HL-60/S4 (cell line): ENCODE measurements around the gene FANCB.

Experiments used
- in situ Hi-C: fragments of 300-500 bp; cut with MboI; formaldehyde crosslinking; loops from 2 replicates; pipeline ENCODE4 v1.14.3; 2022; ENCODE audit warnings: low sequenced_read_pairs

Gene FANCB

DNA sequence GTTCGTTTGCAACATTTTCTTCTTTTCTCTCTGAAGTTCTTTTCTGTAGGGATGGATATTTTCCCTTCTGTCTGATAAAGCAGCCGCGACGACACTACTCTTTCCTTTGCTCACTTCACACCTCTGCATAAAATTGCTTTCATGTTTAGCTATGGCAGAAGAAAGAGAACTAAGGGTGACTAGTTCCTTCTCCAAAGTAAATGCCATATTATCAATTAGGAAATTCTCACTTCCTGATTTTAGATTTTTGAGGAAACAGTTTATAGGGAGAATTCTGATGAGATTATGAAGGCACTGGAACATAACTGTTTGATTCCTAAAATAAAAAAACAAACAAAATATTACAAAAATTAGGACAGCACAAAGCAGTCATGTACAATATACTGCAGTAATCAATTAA is 29.2 kb downstream of the FANCB start:
- in situ Hi-C loops, result no loop called here

- in situ Hi-C loops, result no loop called here
Observed at GRCh38 chrX:14837155-14837554, 35.7 kb downstream of the FANCB start.

DNA sequence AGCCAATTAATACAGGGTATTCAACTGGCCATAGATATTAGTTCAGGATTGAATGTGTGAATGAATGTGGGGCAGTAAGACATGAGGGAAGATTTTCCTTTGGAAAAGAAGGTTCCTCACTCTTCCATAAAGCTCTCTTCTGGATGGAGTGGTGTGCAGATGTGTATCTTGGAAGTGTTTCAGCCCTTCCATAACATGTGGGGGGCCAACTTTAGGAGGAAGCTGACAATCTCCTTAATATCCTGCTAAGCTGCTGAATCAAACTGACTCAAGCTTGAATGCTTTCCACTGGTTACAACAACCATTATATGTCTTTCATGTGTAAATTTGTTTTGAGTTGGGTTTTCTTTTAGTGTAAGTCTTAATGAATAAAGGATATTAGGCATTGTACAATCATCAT is 40.3 kb downstream of the FANCB start:
- in situ Hi-C loops, result no loop called here

- in situ Hi-C loops, result no loop called here
Observed at GRCh38 chrX:14832151-14832550, 40.7 kb downstream of the FANCB start.

GRCh38 chrX:14829643-14830042 is 43.2 kb downstream of the FANCB start:
- in situ Hi-C loops, result no loop called here

GRCh38 chrX:14826319-14826718 is 46.5 kb downstream of the FANCB start:
- in situ Hi-C loops, result no loop called here

- in situ Hi-C loops, result no loop called here
Observed at GRCh38 chrX:14825851-14826250, 47.0 kb downstream of the FANCB start.

GRCh38 chrX:14819769-14820168 is 53.1 kb downstream of the FANCB start:
- in situ Hi-C loops, result no loop called here

GRCh38 chrX:14817571-14817970 is 55.3 kb downstream of the FANCB start:
- in situ Hi-C loops, result no loop called here

DNA sequence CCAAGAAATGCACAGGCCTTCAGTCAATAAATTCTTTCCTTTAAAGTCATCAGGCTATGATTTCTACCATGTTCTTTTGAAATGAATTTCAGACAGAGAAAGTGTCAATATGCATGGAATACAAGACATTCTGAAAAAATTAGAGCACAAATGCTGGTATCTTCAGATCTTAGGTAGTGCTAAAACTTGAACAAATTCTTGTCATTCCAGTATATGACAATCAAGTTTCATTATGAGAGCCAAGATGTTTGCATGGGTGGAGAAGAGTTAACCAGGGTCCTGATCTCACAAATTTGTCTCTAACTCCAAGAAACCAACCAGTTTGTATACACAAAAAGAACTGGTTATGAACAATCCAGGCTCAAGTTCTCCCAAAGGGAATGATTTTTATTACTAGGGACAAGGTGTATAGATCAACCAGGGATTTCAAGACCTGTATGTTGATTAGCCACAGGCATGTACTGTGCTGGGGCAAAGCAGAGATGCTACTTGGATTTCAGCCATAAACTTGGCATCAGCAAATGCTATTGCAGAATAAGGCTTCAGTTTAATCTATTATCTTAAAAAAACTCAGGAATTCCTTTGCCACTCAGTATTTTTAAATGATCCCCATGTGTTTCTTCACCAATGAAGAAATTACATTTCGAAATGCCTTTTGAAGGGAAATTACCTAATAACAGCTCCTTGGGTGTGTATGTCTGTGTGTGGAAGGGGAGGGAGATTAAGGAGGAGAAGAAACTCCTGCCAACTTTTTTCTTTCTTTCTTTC is 69.7 kb downstream of the FANCB start:
- in situ Hi-C loops, result no loop called here

- in situ Hi-C loops, result no loop called here
Observed at GRCh38 chrX:14801136-14801535, 71.7 kb downstream of the FANCB start.

DNA sequence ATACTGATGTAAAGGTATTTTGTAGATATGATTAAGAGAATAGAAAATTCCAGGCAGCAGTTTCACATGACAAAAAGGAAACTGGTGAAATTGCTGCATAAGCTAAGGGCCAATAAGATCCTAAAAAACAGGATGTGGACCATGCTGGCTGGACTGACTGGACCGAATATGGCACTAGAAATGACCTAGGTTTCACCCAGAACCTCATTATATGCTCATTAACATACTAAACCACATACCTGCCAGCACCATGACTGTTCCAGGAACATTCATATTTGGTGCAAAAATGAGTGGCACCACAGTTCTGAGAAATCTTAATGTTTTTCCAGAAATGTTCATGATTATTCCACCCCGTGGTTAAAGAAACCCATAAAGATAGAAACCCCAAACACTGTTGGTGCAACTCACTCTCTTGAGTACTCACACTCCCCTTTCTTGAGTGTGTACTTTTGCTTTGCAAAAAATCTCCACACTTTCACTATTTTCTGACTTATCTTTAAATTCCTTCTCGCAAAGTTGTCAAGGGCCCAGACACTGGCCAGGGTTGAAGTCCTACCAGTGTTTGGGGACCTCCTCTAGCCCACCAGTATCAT is 74.0 kb downstream of the FANCB start:
- in situ Hi-C loops, result no loop called here
